HCT116 (cell line): ENCODE results near the gene CELF3. TPM values are rescaled to one million over a fixed set of nuclear protein-coding genes. Genes with fewer than 3 reads are reported as not detected.

Source experiments
- ATAC-seq: fragments of 200-7000 bp; cut with Tn5 transposase; 2 replicates; pipeline ENCODE4 v1.9.1; 2020; ENCODE audit warnings: mild to moderate bottlenecking, moderate library complexity
- Bru-seq: library from RNA; stranded (reverse); fragments of 400-500 nt; gene quantifications from one replicate; lab custom pipeline; 2021; lab: Mats Ljungman, UMichigan
- BruChase-seq, 2 experiments: library from RNA; stranded (reverse); fragments of 400-500 nt; gene quantifications; one replicate each; lab custom pipeline; 2021; lab: Mats Ljungman, UMichigan
- BruUV-seq: library from RNA; stranded (reverse); fragments of 400-500 nt; replicated peaks from 2 replicates; lab custom pipeline; 2021; lab: Mats Ljungman, UMichigan
- CTCF ChIA-PET: fragments of 300-600 bp; sonication (Branson Sonifier 250); formaldehyde crosslinking; loops from one replicate; lab custom pipeline; 2021; ENCODE audit warnings: antibody characterized with exemption; lab: Charles Lee
- POLR2A ChIA-PET: fragments of 300-600, 350-600 bp; sonication (Branson Sonifier 250); formaldehyde crosslinking; loops from one replicate; lab custom pipeline; 2021; ENCODE audit warnings: antibody characterized with exemption; lab: Charles Lee
- RAD21 ChIA-PET, 2 experiments: fragments of 300-600 bp; sonication (Branson Sonifier 250); formaldehyde crosslinking; loops; one replicate each; lab custom pipeline; 2023; ENCODE audit warnings: low total read pairs in 2 of 2; ENCODE audit not compliant: uncharacterized antibody in 2 of 2, unreplicated experiment in 2 of 2, low non-redundant PET in 1 of 2; lab: Charles Lee
- DNase-seq: peaks from one replicate; pipeline ENCODE4 v3.0.0-alpha.2; 2010; ENCODE audit warnings: low read depth, low spot score
- H2AFZ ChIP-seq: fragments of 200-600 bp; shearing (Covaris generic), sonication (generic); 2 replicates; pipeline ENCODE4 v1.6.1; 2017; ENCODE audit warnings: low read depth, mixed run types, mixed read lengths, antibody characterized with exemption, low read length; ENCODE audit not compliant: poor library complexity, severe bottlenecking
- H3K27ac ChIP-seq: 2 replicates; pipeline ENCODE4 v1.5.1; 2012; ENCODE audit warnings: low read depth, low read length
- H3K27me3 ChIP-seq: fragments of 200-600 bp; sonication (generic); 2 replicates; pipeline ENCODE4 v1.6.1; 2016; ENCODE audit warnings: mixed run types, low read length, mixed read lengths; ENCODE audit not compliant: insufficient read depth
- H3K36me3 ChIP-seq, 2 experiments: fragments of 200-500 bp in 1 of 2; fragments of 200-600 bp in 1 of 2; sonication (Bioruptor generic) in 1 of 2; sonication (generic) in 1 of 2; 2 replicates each; pipeline versions ENCODE4 v1.5.1 to v1.6.1; 2014 to 2016; ENCODE audit warnings: low read length in 2 of 2, inconsistent platforms in 1 of 2, mixed read lengths in 1 of 2, mixed run types in 1 of 2; ENCODE audit not compliant: insufficient read depth in 2 of 2, control insufficient read depth in 1 of 2
- H3K4me1 ChIP-seq, 2 experiments: fragments of 200-600 bp in 1 of 2; sonication (generic) in 1 of 2; 2 replicates each; pipeline versions ENCODE4 v1.5.1 to v1.6.1; 2012 to 2017; ENCODE audit warnings: low read length in 2 of 2, inconsistent platforms in 1 of 2, mild to moderate bottlenecking in 1 of 2, mixed read lengths in 1 of 2, mixed run types in 1 of 2, moderate library complexity in 1 of 2; ENCODE audit not compliant: insufficient read depth in 2 of 2, control insufficient read depth in 1 of 2
- H3K4me2 ChIP-seq: fragments of 200-600 bp; sonication (generic); 2 replicates; pipeline ENCODE4 v1.6.1; 2017; ENCODE audit warnings: mixed run types, low read length, mixed read lengths
- H3K4me3 ChIP-seq, 2 experiments: fragments of 200-600 bp in 1 of 2; sonication (generic) in 1 of 2; replicated peaks in 1 of 2; 2 replicates each; pipeline ENCODE4 v1.5.1; 2011 to 2016; ENCODE audit warnings: low read length in 2 of 2, control low read depth in 1 of 2, low read depth in 1 of 2, mild to moderate bottlenecking in 1 of 2, mixed read lengths in 1 of 2, mixed run types in 1 of 2
- H3K79me2 ChIP-seq: fragments of 200-600 bp; sonication (generic); 2 replicates; pipeline ENCODE4 v1.6.1; 2017; ENCODE audit warnings: mild to moderate bottlenecking, mixed run types, low read length, moderate library complexity, mixed read lengths; ENCODE audit not compliant: insufficient read depth
- H3K9ac ChIP-seq: fragments of 200-600 bp; sonication (generic); 2 replicates; pipeline ENCODE4 v1.6.1; 2016; ENCODE audit warnings: low read length, mixed read lengths
- H3K9me2 ChIP-seq: fragments of 200-600 bp; sonication (generic), shearing (Covaris generic); 2 replicates; pipeline ENCODE4 v1.6.1; 2017; ENCODE audit warnings: mixed run types, mild to moderate bottlenecking, moderate library complexity; ENCODE audit not compliant: insufficient read depth
- H3K9me3 ChIP-seq, 2 experiments: fragments of 200-500 bp in 1 of 2; fragments of 200-600 bp in 1 of 2; sonication (Bioruptor generic) in 1 of 2; sonication (generic) in 1 of 2; 2 replicates each; pipeline ENCODE4 v1.6.1; 2014 to 2017; ENCODE audit warnings: low read length in 2 of 2, mixed read lengths in 2 of 2, inconsistent platforms in 1 of 2, low read depth in 1 of 2, mild to moderate bottlenecking in 1 of 2, mixed run types in 1 of 2, moderate library complexity in 1 of 2; ENCODE audit not compliant: control insufficient read depth in 1 of 2, insufficient read depth in 1 of 2
- H4K20me1 ChIP-seq: fragments of 200-600 bp; sonication (generic), shearing (Covaris generic); 2 replicates; pipeline ENCODE4 v1.6.1; 2017; ENCODE audit warnings: mixed run types, mild to moderate bottlenecking, moderate library complexity; ENCODE audit not compliant: insufficient read depth
- ELF1 ChIP-seq: IDR thresholded peaks from 2 replicates; pipeline ENCODE4 v1.6.1; 2012; ENCODE audit warnings: low read depth, borderline replicate concordance
- intact Hi-C: fragments of 100-400 bp; cut with micrococcal nuclease; formaldehyde crosslinking; loops from 2 replicates; pipeline ENCODE4 v1.10.0; 2022
- long read RNA-seq: library from polyadenylated mRNA; unstranded; transcript quantifications from one replicate; pipeline ENCODE4 v2.0.0, GENCODE V29; 2021; ENCODE audit not compliant: unreplicated experiment
- polyA plus RNA-seq: library from polyadenylated mRNA; unstranded; fragments of >200 nt; gene quantifications from 2 replicates; pipeline ENCODE4 v1.2.1, GENCODE V29; 2012; ENCODE audit warnings: missing spikeins
- total RNA-seq: library from RNA; stranded (reverse); gene quantifications from one replicate; pipeline ENCODE4 v1.2.1, GENCODE V29; 2021; ENCODE audit not compliant: unreplicated experiment
- TF ChIP-seq, protein P1 (sequence below): IDR thresholded peaks from 2 replicates; pipeline ENCODE4 v1.6.1; 2012; ENCODE audit warnings: low read depth

Gene CELF3
- total RNA-seq (not detected), Bru-seq, nascent RNA (not detected), BruChase-seq, experiment 1, labeled RNA remaining after a 6-hour chase (not detected), BruChase-seq, experiment 2, labeled RNA remaining after a 2-hour chase (not detected)
- 0.02 and 0.04 TPM in 2 replicates for polyA plus RNA-seq
- long read RNA-seq: 0 reads

DNA sequence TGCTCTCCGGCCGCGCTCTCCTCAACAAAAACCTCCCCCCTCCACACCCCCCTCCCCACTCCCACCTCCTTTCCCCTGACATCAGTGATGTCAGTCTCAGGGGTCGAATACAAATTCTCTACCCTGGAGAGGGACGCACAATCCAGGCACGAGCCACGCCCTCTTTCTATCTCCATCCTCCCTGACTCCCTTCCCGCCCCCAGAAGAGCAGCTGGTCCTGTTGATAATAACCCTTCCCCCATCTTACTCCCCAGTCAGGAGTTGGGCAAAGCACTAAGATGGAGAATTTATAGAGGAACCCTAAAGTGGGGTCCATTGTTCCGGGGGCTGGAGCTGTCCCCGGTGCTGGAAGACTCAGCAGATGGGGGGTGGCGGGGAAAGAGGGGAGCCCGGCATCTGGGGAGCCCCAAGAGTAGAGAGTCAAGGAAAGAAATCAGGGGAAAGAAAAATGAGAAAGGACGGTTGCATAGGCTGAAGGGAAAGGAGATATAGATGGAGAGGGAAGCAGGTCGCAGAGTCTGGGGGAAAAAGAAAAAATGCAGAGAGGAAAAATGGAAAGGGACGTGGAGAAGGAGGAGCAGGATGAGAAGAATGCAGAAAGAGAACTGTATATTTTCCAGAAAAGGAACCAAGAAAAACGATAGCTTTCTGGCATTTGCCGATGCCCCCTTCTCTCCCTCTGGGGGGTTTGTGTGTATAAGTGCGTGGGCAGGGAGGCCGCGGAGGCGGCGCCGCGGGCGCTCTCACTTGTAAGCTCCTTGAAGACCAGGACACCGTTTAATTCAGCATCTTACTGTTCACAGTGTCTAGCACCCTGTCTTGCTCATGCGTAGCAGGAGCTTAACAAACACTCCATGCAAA lies at the start of gene CELF3:
CELF3 (minus strand) TSS at position 33 of the 861 bp plus-strand sequence. CDS start 783 bp downstream, outside the sequence.
- no peaks in the 10 kb centered on the region for H3K9me3 ChIP-seq
- no peaks in the 10 kb centered on the region for H3K36me3 ChIP-seq
- CTCF ChIA-PET: interaction anchor here (1.5 kb wide), 1 partner anchor 18 kb away, joined by 3 read pairs; no protein-coding TSS in a partner anchor
- intact Hi-C loops: no loop called here
- peaks cover 28% of the 10 kb centered on the region for H3K27me3 ChIP-seq
- BruUV-seq: no TSS peak
- H3K27ac ChIP-seq: no peak within 1 kb of the TSS
- H3K9me2 ChIP-seq: no peaks in the 10 kb centered on the region
- no peak within 1 kb of the TSS for H3K9ac ChIP-seq
- no peaks in the 10 kb centered on the region for H3K79me2 ChIP-seq
- H4K20me1 ChIP-seq: no peaks in the 10 kb centered on the region
- no peak for ATAC-seq
- TF ChIP-seq, protein P1, sequence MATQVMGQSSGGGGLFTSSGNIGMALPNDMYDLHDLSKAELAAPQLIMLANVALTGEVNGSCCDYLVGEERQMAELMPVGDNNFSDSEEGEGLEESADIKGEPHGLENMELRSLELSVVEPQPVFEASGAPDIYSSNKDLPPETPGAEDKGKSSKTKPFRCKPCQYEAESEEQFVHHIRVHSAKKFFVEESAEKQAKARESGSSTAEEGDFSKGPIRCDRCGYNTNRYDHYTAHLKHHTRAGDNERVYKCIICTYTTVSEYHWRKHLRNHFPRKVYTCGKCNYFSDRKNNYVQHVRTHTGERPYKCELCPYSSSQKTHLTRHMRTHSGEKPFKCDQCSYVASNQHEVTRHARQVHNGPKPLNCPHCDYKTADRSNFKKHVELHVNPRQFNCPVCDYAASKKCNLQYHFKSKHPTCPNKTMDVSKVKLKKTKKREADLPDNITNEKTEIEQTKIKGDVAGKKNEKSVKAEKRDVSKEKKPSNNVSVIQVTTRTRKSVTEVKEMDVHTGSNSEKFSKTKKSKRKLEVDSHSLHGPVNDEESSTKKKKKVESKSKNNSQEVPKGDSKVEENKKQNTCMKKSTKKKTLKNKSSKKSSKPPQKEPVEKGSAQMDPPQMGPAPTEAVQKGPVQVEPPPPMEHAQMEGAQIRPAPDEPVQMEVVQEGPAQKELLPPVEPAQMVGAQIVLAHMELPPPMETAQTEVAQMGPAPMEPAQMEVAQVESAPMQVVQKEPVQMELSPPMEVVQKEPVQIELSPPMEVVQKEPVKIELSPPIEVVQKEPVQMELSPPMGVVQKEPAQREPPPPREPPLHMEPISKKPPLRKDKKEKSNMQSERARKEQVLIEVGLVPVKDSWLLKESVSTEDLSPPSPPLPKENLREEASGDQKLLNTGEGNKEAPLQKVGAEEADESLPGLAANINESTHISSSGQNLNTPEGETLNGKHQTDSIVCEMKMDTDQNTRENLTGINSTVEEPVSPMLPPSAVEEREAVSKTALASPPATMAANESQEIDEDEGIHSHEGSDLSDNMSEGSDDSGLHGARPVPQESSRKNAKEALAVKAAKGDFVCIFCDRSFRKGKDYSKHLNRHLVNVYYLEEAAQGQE: peak; percentile 69
- no peak for TF ChIP-seq ELF1
- DNase-seq: no peak
- no peak within 1 kb of the TSS for H2AFZ ChIP-seq
- POLR2A ChIA-PET: no interaction called here
- H3K4me3 ChIP-seq: no peak within 1 kb of the TSS
- H3K4me1 ChIP-seq: no peaks in the 10 kb centered on the region
- no peak within 1 kb of the TSS for H3K4me2 ChIP-seq
- RAD21 ChIA-PET: interaction anchor here in 1 of 2 experiments (0.8 kb wide), 1 partner anchor 10 kb away, joined by 5 read pairs; no protein-coding TSS in a partner anchor
